Activated B cell treated with CpG ODN at 0.5 μM for 24 hours (primary cell): ENCODE measurements around the gene IGSF21. TPM values are rescaled to one million over a fixed set of nuclear protein-coding genes. Genes with fewer than 3 reads are reported as not detected.
"Not testable (repeated sequence)": the region's sequence is repeated elsewhere in the genome, so short reads cannot be mapped to it uniquely, and the experiment has no call there.

Experiments used
- ATAC-seq: fragments of 200-7000 bp; cut with Tn5 transposase; one replicate; pipeline ENCODE4 v1.10.0; 2021; ENCODE audit warnings: low read depth, mild to moderate bottlenecking, moderate library complexity
- CTCF ChIA-PET: fragments of 350-600 bp; sonication (Branson Sonifier 250); formaldehyde crosslinking; loops from one replicate; lab custom pipeline; 2021; ENCODE audit warnings: antibody characterized with exemption; lab: Charles Lee
- POLR2A ChIA-PET: fragments of 350-600 bp; sonication (Branson Sonifier 250); formaldehyde crosslinking; loops from one replicate; lab custom pipeline; 2021; ENCODE audit warnings: antibody characterized with exemption; lab: Charles Lee
- DNase-seq: peaks from one replicate; pipeline ENCODE4 v3.0.0; 2022
- H3K27ac Mint-ChIP-seq: one replicate; pipeline ENCODE4 v1.8.0; 2020; ENCODE audit warnings: mixed read lengths
- H3K27me3 Mint-ChIP-seq: one replicate; pipeline ENCODE4 v1.8.0; 2021; ENCODE audit warnings: mixed read lengths
- H3K36me3 Mint-ChIP-seq: one replicate; pipeline ENCODE4 v1.8.0; 2021; ENCODE audit warnings: low read depth, mixed read lengths
- H3K4me1 Mint-ChIP-seq: one replicate; pipeline ENCODE4 v1.8.0; 2021; ENCODE audit warnings: mixed read lengths
- H3K4me3 Mint-ChIP-seq: one replicate; pipeline ENCODE4 v1.8.0; 2020; ENCODE audit warnings: mild to moderate bottlenecking, mixed read lengths
- H3K9me3 Mint-ChIP-seq: one replicate; pipeline ENCODE4 v1.8.0; 2020; ENCODE audit warnings: mixed read lengths
- intact Hi-C: fragments of 100-400 bp; cut with micrococcal nuclease; formaldehyde crosslinking; loops from one replicate; pipeline ENCODE4 v1.15.1; 2024
- total RNA-seq: library from RNA; stranded (reverse); gene quantifications from 2 replicates; pipeline ENCODE4 v1.2.3, GENCODE V29; 2022
- TF ChIP-seq, protein P1 (sequence below): fragments of 200-600 bp; IDR thresholded peaks from one replicate; pipeline ENCODE4 v1.8.0; 2022; ENCODE audit warnings: antibody characterized with exemption, mild to moderate bottlenecking

IGSF21 gene
- total RNA-seq, 1 donor from 2014 or later = not detected

DNA sequence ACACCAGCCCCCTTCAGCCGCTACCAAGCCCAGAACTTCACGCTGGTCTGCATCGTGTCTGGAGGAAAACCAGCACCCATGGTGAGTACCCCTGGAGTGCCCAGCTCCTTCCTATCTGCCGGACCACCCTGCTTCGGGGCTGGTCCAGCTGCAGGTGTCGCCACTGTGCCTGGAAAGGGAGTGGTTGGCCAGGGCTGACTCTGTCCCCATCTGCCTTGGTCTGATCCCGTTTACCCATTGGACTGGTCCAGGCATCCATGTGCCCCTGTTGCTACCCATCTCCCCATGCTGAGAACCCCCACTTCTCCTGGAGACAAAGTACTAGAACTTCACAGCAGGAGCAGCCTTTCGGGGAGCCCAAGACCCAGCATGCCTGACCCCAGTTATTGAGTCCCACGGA lies 254.6 kb downstream of the IGSF21 start:
- H3K27me3 Mint-ChIP-seq = peaks cover 11% of the 10 kb centered on the region
- H3K9me3 Mint-ChIP-seq = no peaks in the 10 kb centered on the region
- CTCF ChIA-PET = no interaction called here
- no peak overlapping the region for H3K27ac Mint-ChIP-seq
- H3K4me3 Mint-ChIP-seq = no peak overlapping the region
- DNase-seq = no peak
- no peaks in the 10 kb centered on the region for H3K4me1 Mint-ChIP-seq
- TF ChIP-seq, protein P1, sequence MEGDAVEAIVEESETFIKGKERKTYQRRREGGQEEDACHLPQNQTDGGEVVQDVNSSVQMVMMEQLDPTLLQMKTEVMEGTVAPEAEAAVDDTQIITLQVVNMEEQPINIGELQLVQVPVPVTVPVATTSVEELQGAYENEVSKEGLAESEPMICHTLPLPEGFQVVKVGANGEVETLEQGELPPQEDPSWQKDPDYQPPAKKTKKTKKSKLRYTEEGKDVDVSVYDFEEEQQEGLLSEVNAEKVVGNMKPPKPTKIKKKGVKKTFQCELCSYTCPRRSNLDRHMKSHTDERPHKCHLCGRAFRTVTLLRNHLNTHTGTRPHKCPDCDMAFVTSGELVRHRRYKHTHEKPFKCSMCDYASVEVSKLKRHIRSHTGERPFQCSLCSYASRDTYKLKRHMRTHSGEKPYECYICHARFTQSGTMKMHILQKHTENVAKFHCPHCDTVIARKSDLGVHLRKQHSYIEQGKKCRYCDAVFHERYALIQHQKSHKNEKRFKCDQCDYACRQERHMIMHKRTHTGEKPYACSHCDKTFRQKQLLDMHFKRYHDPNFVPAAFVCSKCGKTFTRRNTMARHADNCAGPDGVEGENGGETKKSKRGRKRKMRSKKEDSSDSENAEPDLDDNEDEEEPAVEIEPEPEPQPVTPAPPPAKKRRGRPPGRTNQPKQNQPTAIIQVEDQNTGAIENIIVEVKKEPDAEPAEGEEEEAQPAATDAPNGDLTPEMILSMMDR = no peak
- no peaks in the 10 kb centered on the region for H3K36me3 Mint-ChIP-seq
- POLR2A ChIA-PET = no interaction called here
- ATAC-seq = no peak
- intact Hi-C loops = no loop called here

- no peak overlapping the region for H3K27ac Mint-ChIP-seq
Observed at GRCh38 chr1:18363436-18363835, 255.8 kb downstream of the IGSF21 start.

DNA sequence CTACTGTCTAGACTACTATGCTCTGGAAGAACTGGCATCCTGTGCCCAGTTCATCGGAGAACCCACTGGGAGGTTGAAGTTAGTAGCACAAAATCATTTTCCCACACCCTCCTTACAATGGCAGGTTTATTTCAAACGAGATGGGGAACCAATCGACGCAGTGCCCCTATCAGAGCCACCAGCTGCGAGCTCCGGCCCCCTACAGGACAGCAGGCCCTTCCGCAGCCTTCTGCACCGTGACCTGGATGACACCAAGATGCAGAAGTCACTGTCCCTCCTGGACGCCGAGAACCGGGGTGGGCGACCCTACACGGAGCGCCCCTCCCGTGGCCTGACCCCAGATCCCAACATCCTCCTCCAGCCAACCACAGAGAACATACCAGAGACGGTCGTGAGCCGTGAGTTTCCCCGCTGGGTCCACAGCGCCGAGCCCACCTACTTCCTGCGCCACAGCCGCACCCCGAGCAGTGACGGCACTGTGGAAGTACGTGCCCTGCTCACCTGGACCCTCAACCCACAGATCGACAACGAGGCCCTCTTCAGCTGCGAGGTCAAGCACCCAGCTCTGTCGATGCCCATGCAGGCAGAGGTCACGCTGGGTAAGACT lies 257.6 kb downstream of the IGSF21 start:
- ATAC-seq (no peak), DNase-seq (no peak)
- ChIA-PET CTCF (no interaction called here), POLR2A (no interaction called here)
- peaks cover 3% of the 10 kb centered on the region for H3K9me3 Mint-ChIP-seq
- no peak overlapping the region for H3K4me3 Mint-ChIP-seq
- intact Hi-C loops = no loop called here
- H3K27ac Mint-ChIP-seq = no peak overlapping the region
- H3K4me1 Mint-ChIP-seq = no peaks in the 10 kb centered on the region
- TF ChIP-seq, protein P1 = no peak
- H3K36me3 Mint-ChIP-seq = no peaks in the 10 kb centered on the region
- peaks cover 12% of the 10 kb centered on the region for H3K27me3 Mint-ChIP-seq

More at GRCh38 chr1:18363436-18363835, 255.8 kb downstream of the IGSF21 start:
- CTCF ChIA-PET = no interaction called here
- peaks cover 11% of the 10 kb centered on the region for H3K27me3 Mint-ChIP-seq
- DNase-seq (no peak), ATAC-seq (no peak)
- intact Hi-C loops = no loop called here
- no peaks in the 10 kb centered on the region for H3K36me3 Mint-ChIP-seq
- no peaks in the 10 kb centered on the region for H3K4me1 Mint-ChIP-seq
- H3K4me3 Mint-ChIP-seq = no peak overlapping the region
- H3K9me3 Mint-ChIP-seq = no peaks in the 10 kb centered on the region
- TF ChIP-seq, protein P1 = no peak
- POLR2A ChIA-PET = no interaction called here

DNA sequence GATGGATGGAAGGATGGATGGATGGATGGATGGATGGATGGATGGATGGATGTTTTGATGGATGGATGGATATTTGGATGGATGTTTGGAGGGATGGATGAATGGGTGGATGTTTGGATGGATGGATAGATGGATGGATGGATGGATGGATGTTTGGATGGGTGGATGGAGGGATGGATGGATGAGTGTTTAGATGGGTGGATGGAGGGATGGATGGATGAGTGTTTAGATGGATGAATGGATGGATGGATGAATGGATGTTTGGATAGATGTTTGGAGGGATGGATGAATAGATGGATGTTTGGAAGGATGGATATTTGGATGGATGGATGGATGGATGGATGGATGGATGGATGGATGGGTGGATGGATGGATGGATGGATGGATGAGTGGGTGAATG lies 264.9 kb downstream of the IGSF21 start:
- H3K36me3 Mint-ChIP-seq, H3K9me3 Mint-ChIP-seq, H3K27me3 Mint-ChIP-seq, H3K4me1 Mint-ChIP-seq, intact Hi-C loops, H3K27ac Mint-ChIP-seq, ATAC-seq, POLR2A ChIA-PET, DNase-seq, CTCF ChIA-PET, H3K4me3 Mint-ChIP-seq: not testable (repeated sequence)

- peaks cover 3% of the 10 kb centered on the region for H3K9me3 Mint-ChIP-seq
- no peaks in the 10 kb centered on the region for H3K36me3 Mint-ChIP-seq
- H3K4me1 Mint-ChIP-seq = no peaks in the 10 kb centered on the region
Observed at GRCh38 chr1:18373151-18373550, 265.6 kb downstream of the IGSF21 start.

More at GRCh38 chr1:18373151-18373550, 265.6 kb downstream of the IGSF21 start:
- Mint-ChIP-seq H3K27me3 (peaks cover 4% of the 10 kb centered on the region), H3K27ac (no peak overlapping the region), H3K4me3 (no peak overlapping the region)
- POLR2A ChIA-PET = no interaction called here
- CTCF ChIA-PET = no interaction called here
- intact Hi-C loops = no loop called here
- TF ChIP-seq, protein P1 = no peak
- DNase-seq (no peak), ATAC-seq (no peak)
